Measurements from ENCODE around the gene NKG7.

GRCh38 chr19:51330366-51330765, 42.1 kb downstream of the NKG7 start:
- TF ChIP-seq CTCF (IDR thresholded peaks at IDR 0.05; ENCODE audit: poor library complexity) = no peak
- no peak for TF ChIP-seq EZH2 (IDR thresholded peaks at IDR 0.05; ENCODE audit: borderline replicate concordance)
